Measurements from ENCODE around the gene IGSF9B. TPM values are rescaled to one million over a fixed set of nuclear protein-coding genes. Genes with fewer than 3 reads are reported as not detected.

Gene IGSF9B
- total RNA-seq, 2 donors from 2014 or later: 33.3 to 40.0 TPM

Other genes starting within 250 kb of the IGSF9B start
- not detected for gene SPATA19, start 111.5 kb downstream of the IGSF9B start, total RNA-seq
- gene JAM3, start 112.1 kb upstream of the IGSF9B start, total RNA-seq: 10 to 100 TPM; 28.2 to 31.0 TPM